Activated CD4-positive, alpha-beta T cell treated with anti-CD3 and anti-CD28 coated beads, Interleukin-2, amount 10 ng/mL, durations not matched to agents 7 days and 5 days (primary cell): ENCODE results near the gene AKR1B15. TPM values are rescaled to one million over a fixed set of nuclear protein-coding genes. Genes with fewer than 3 reads are reported as not detected.
"Not testable (repeated sequence)": the region's sequence is repeated elsewhere in the genome, so short reads cannot be mapped to it uniquely, and the experiment has no call there.

Experiments used
- CTCF ChIA-PET: fragments of 350-600 bp; sonication (Branson Sonifier 250); formaldehyde crosslinking; loops from one replicate; lab custom pipeline; 2021; ENCODE audit warnings: antibody characterized with exemption; lab: Charles Lee
- POLR2A ChIA-PET: fragments of 350-600 bp; sonication (Branson Sonifier 250); formaldehyde crosslinking; loops from one replicate; lab custom pipeline; 2021; ENCODE audit warnings: antibody characterized with exemption; lab: Charles Lee
- DNase-seq: peaks from one replicate; pipeline ENCODE4 v3.0.0-alpha.2; 2020
- H3K27ac Mint-ChIP-seq: one replicate; pipeline ENCODE4 v1.8.0; 2021; ENCODE audit warnings: mild to moderate bottlenecking, moderate library complexity, mixed read lengths
- H3K27me3 Mint-ChIP-seq: one replicate; pipeline ENCODE4 v1.8.0; 2021; ENCODE audit warnings: mixed read lengths
- H3K36me3 Mint-ChIP-seq: one replicate; pipeline ENCODE4 v1.8.0; 2021; ENCODE audit warnings: low read depth, mixed read lengths
- H3K4me1 Mint-ChIP-seq: one replicate; pipeline ENCODE4 v1.8.0; 2021; ENCODE audit warnings: mixed read lengths
- H3K4me3 Mint-ChIP-seq: one replicate; pipeline ENCODE4 v1.8.0; 2021; ENCODE audit warnings: mild to moderate bottlenecking, moderate library complexity, mixed read lengths
- H3K9me3 Mint-ChIP-seq: one replicate; pipeline ENCODE4 v1.8.0; 2021; ENCODE audit warnings: mixed read lengths
- total RNA-seq, 2 experiments: library from RNA; stranded (reverse); gene quantifications; one replicate each; pipeline ENCODE4 v1.2.3, GENCODE V29; 2021

AKR1B15 gene
- total RNA-seq, 2 experiments from 2014 or later: not detected

- Mint-ChIP-seq H3K4me1 (no peaks in the 10 kb centered on the region), H3K9me3 (no peaks in the 10 kb centered on the region), H3K4me3 (no peak overlapping the region), H3K27me3 (peaks cover 9% of the 10 kb centered on the region), H3K36me3 (no peaks in the 10 kb centered on the region), H3K27ac (no peak overlapping the region)
- POLR2A ChIA-PET: no interaction called here
- CTCF ChIA-PET: no interaction called here
- no peak for DNase-seq
Observed at GRCh38 chr7:134535272-134535918, 13.5 kb upstream of the AKR1B15 start.

- DNase-seq: no peak
- ChIA-PET CTCF (no interaction called here), POLR2A (no interaction called here)
- Mint-ChIP-seq H3K27ac (no peak overlapping the region), H3K4me3 (no peak overlapping the region), H3K9me3 (no peaks in the 10 kb centered on the region), H3K4me1 (no peaks in the 10 kb centered on the region), H3K27me3 (peaks cover 11% of the 10 kb centered on the region), H3K36me3 (no peaks in the 10 kb centered on the region)
Observed at GRCh38 chr7:134535919-134536299, 13.0 kb upstream of the AKR1B15 start.

- H3K4me1 Mint-ChIP-seq, H3K36me3 Mint-ChIP-seq, H3K9me3 Mint-ChIP-seq, DNase-seq, H3K27ac Mint-ChIP-seq, POLR2A ChIA-PET, CTCF ChIA-PET, H3K4me3 Mint-ChIP-seq: not testable (repeated sequence)
- peaks cover 15% of the 10 kb centered on the region for H3K27me3 Mint-ChIP-seq
Observed at GRCh38 chr7:134536558-134536957, 12.4 kb upstream of the AKR1B15 start.

DNA sequence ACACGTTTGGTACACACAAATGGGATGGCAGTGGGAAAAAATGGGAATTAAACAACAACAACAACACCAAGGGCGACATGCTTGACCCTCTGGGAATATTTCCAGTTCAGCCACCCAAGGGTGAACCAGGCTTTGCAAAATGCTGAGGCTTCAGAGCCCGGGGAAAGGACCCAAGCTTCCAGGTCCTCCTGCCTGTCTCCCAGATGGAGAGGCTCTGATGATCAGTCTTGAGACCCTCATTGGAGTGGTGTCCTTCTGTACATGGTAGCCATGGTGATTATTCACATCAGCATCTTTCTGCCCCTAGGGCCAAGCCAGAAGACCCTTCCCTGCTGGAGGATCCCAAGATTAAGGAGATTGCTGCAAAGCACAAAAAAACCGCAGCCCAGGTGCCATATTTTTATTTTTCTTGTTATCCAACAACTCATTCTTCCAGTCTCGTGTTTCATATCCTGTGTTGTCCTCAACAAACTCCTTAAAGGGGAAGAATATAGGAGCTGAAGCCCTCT, 11.6 kb upstream of the AKR1B15 start:
- H3K4me1 Mint-ChIP-seq, H3K27ac Mint-ChIP-seq, DNase-seq, H3K4me3 Mint-ChIP-seq, CTCF ChIA-PET, H3K9me3 Mint-ChIP-seq, H3K36me3 Mint-ChIP-seq, POLR2A ChIA-PET: not testable (repeated sequence)
- peaks cover 15% of the 10 kb centered on the region for H3K27me3 Mint-ChIP-seq

- Mint-ChIP-seq H3K36me3 (no peaks in the 10 kb centered on the region), H3K4me1 (no peaks in the 10 kb centered on the region), H3K4me3 (no peak overlapping the region), H3K27ac (no peak overlapping the region), H3K27me3 (peaks cover 13% of the 10 kb centered on the region), H3K9me3 (no peaks in the 10 kb centered on the region)
- CTCF ChIA-PET: interaction anchor here (1.7 kb wide), 1 partner anchor 9 kb away, joined by 4 read pairs; the partner anchor contains the start of gene AKR1B15
- DNase-seq: no peak
- POLR2A ChIA-PET: no interaction called here
Observed at GRCh38 chr7:134539380-134540004, 9.4 kb upstream of the AKR1B15 start.

DNA sequence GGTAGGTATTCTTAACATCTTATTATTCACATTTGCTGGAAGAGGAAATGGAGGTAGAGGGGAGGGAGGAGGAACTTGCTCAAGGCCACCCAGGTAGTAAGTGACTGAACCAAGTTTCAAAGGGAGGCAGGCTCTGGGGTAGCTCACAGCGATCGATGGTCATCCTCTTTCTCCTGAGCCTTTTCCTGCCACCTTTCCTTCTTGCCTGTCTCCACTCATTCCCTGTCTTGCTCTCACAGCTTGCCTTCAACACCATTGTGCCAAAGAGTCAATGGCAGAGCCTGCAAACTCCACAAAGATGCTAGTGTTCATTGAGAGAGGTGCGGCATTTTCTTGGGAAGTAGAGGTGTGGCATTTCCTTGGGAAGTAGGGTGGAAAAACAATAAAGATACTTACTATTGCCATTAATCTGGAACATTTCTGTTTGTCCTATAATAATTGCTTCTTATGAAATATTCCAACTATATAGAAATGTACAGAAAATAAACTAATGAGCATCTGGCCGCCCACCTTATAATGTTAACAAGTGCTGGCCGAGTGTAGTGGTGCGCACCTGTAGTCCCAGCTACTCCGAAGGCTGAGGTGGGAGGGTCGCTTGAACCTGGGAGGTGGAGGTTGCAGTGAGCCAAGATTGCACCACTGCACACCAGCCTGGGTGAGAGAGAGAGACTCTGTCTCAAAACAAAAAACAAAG, 7.3 kb upstream of the AKR1B15 start:
- H3K4me1 Mint-ChIP-seq, H3K36me3 Mint-ChIP-seq, H3K4me3 Mint-ChIP-seq, DNase-seq, POLR2A ChIA-PET, H3K27ac Mint-ChIP-seq, H3K9me3 Mint-ChIP-seq: not testable (repeated sequence)
- CTCF ChIA-PET: interaction anchor here (0.6 kb wide), 1 partner anchor 1123 kb away, joined by 5 read pairs; no protein-coding TSS in a partner anchor
- H3K27me3 Mint-ChIP-seq: peaks cover 16% of the 10 kb centered on the region

- H3K27me3 Mint-ChIP-seq: peaks cover 16% of the 10 kb centered on the region
- H3K4me1 Mint-ChIP-seq: peaks cover under 1% of the 10 kb centered on the region
- no peaks in the 10 kb centered on the region for H3K9me3 Mint-ChIP-seq
- no peaks in the 10 kb centered on the region for H3K36me3 Mint-ChIP-seq
- no peak overlapping the region for H3K27ac Mint-ChIP-seq
- POLR2A ChIA-PET: no interaction called here
- H3K4me3 Mint-ChIP-seq: no peak overlapping the region
- DNase-seq: no peak
- CTCF ChIA-PET: no interaction called here
Observed at GRCh38 chr7:134542195-134542771, 6.6 kb upstream of the AKR1B15 start.

DNA sequence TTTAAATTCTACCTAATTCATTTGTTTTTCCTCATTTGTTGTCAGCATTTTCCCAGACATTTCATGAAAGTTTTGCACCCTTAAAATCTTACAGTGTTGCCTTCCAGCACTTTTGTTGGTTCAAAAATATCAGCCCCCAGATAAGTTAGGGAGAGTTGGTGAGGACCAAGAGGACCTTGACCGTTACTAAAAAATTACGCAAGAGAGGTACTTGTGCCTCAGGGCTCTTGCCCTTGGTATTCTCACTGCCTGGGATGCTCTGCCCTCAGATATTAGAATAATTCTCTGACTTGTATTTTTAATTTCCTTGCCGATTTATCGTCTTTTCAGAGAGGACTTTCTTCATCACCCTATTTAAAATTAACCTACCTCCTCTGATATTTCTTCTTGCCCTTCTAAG, 3.5 kb upstream of the AKR1B15 start:
- Mint-ChIP-seq H3K36me3 (no peaks in the 10 kb centered on the region), H3K4me1 (peaks cover 6% of the 10 kb centered on the region), H3K9me3 (no peaks in the 10 kb centered on the region), H3K27me3 (peaks cover 11% of the 10 kb centered on the region), H3K27ac (no peak overlapping the region), H3K4me3 (no peak overlapping the region)
- no peak for DNase-seq
- POLR2A ChIA-PET: no interaction called here
- CTCF ChIA-PET: interaction anchor here (1.2 kb wide), 1 partner anchor 14 kb away, joined by 3 read pairs; no protein-coding TSS in a partner anchor

- H3K4me3 Mint-ChIP-seq: no peak overlapping the region
- no peak overlapping the region for H3K27ac Mint-ChIP-seq
- no peak for DNase-seq
- peaks cover 6% of the 10 kb centered on the region for H3K4me1 Mint-ChIP-seq
- ChIA-PET CTCF (interaction anchor here (1.2 kb wide), 1 partner anchor 13 kb away, joined by 3 read pairs; no protein-coding TSS in a partner anchor), POLR2A (no interaction called here)
- H3K9me3 Mint-ChIP-seq: no peaks in the 10 kb centered on the region
- peaks cover 7% of the 10 kb centered on the region for H3K27me3 Mint-ChIP-seq
- no peaks in the 10 kb centered on the region for H3K36me3 Mint-ChIP-seq
Observed at GRCh38 chr7:134545918-134546317, 3.0 kb upstream of the AKR1B15 start.

DNA sequence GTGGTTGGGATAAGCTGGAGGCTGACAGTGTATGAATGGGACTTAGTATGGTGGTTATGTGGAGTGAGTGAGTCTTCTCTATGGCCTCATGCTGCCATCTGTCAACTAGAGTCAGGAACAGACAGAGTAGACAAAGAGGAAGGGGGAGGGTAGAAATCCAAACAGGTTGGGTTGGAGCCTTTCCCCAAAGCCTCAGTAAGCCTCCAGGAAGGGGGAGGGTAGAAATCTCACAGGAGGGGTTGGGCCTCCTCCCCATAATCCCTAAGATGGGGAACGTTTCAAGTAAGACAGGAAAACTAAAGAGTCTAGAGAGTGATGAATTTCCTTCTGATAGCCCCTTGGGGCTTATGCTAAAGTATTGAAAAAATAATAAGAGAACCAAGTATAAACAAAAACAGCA, 2.0 kb upstream of the AKR1B15 start:
- H3K4me3 Mint-ChIP-seq: no peak overlapping the region
- H3K27ac Mint-ChIP-seq: no peak overlapping the region
- H3K27me3 Mint-ChIP-seq: peaks cover 3% of the 10 kb centered on the region
- peaks cover 6% of the 10 kb centered on the region for H3K4me1 Mint-ChIP-seq
- H3K9me3 Mint-ChIP-seq: no peaks in the 10 kb centered on the region
- ChIA-PET POLR2A (no interaction called here), CTCF (interaction anchor here (1.1 to 2.3 kb wide), 3 partner anchors 36 to 114 kb away, joined by 3 to 10 read pairs (median 5); no protein-coding TSS in a partner anchor)
- H3K36me3 Mint-ChIP-seq: no peaks in the 10 kb centered on the region
- no peak for DNase-seq

GRCh38 chr7:134547397-134548054, 1.4 kb upstream of the AKR1B15 start:
- Mint-ChIP-seq H3K4me1 (peaks cover 6% of the 10 kb centered on the region), H3K4me3 (no peak overlapping the region), H3K27me3 (peaks cover 3% of the 10 kb centered on the region), H3K36me3 (no peaks in the 10 kb centered on the region), H3K27ac (no peak overlapping the region), H3K9me3 (no peaks in the 10 kb centered on the region)
- POLR2A ChIA-PET: no interaction called here
- DNase-seq: peak; percentile 71
- CTCF ChIA-PET: interaction anchor here (0.9 to 2.3 kb wide), 5 partner anchors 19 to 117 kb away, joined by 3 to 10 read pairs (median 3); no protein-coding TSS in a partner anchor

DNA sequence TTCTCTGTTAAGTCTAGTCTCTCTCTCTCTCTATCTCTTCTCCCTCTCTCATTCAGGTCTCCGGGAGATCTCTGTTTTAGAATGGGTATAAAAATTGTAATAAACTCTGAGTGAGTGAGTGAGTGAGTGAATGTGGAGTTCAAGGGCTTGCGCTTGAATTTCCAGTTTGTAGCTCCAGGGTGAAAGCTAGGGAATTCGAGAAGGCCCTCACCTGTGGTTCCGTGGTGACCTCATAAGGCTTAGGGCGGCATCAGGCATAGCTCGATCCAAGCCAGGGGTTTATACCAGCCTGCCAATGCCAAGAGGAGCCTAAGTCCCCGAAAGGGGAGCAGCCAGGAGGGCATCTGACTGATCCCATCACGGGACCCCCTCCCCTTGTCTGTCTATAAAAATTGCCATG, 456 bp downstream of the AKR1B15 start:
- Mint-ChIP-seq H3K4me3 (no peak overlapping the region), H3K27me3 (peaks cover 3% of the 10 kb centered on the region), H3K4me1 (peaks cover 6% of the 10 kb centered on the region), H3K36me3 (no peaks in the 10 kb centered on the region), H3K9me3 (no peaks in the 10 kb centered on the region), H3K27ac (no peak overlapping the region)
- no peak for DNase-seq
- ChIA-PET CTCF (interaction anchor here (1.0 to 1.5 kb wide), 3 partner anchors 10 to 91 kb away, joined by 4 read pairs; partner anchors contain the start of gene AKR1B1), POLR2A (no interaction called here)
